ENCODE data around the gene ANKRD18A. TPM values are rescaled to one million over a fixed set of nuclear protein-coding genes. Genes with fewer than 3 reads are reported as not detected.
A peak's percentile ranks its signal among the peaks of the same experiment; 100 is the strongest.

Gene ANKRD18A
- total RNA-seq, 2 donors from 2014 or later, result 7.2 to 9.9 TPM

GRCh38 chr9:38644601-38645000 is 24.2 kb upstream of the ANKRD18A start:
- intact Hi-C loops (cut with DNase I), result loop anchor here (10.0 kb wide), 1 partner anchor 60 kb away; no protein-coding TSS in a partner anchor

GRCh38 chr9:38643815-38644173 is 23.4 kb upstream of the ANKRD18A start:
- intact Hi-C loops (cut with DNase I), result loop anchor here (10.0 kb wide), 1 partner anchor 61 kb away; no protein-coding TSS in a partner anchor
- H3K36me3 ChIP-seq, result no peaks in the 10 kb centered on the region
- H3K27ac ChIP-seq, result no peak overlapping the region
- no peaks in the 10 kb centered on the region for H3K27me3 ChIP-seq
- no peak for TF ChIP-seq CTCF (IDR thresholded peaks at IDR 0.05)
- no peaks in the 10 kb centered on the region for H3K4me1 ChIP-seq
- no peak for DNase-seq
- no peaks in the 10 kb centered on the region for H3K9me3 ChIP-seq
- no peak overlapping the region for H3K9ac ChIP-seq (ENCODE audit: low read depth in 2 of 2, low read length in 2 of 2)
- no peak overlapping the region for H3K4me3 ChIP-seq

More at GRCh38 chr9:38644601-38645000, 24.2 kb upstream of the ANKRD18A start:
- no peaks in the 10 kb centered on the region for H3K36me3 ChIP-seq
- no peaks in the 10 kb centered on the region for H3K27me3 ChIP-seq
- H3K9me3 ChIP-seq, result no peaks in the 10 kb centered on the region
- no peak for DNase-seq
- no peaks in the 10 kb centered on the region for H3K4me1 ChIP-seq
- no peak overlapping the region for H3K27ac ChIP-seq
- TF ChIP-seq CTCF (IDR thresholded peaks at IDR 0.05), result no peak
- H3K9ac ChIP-seq (ENCODE audit: low read depth in 2 of 2, low read length in 2 of 2), result no peak overlapping the region
- no peak overlapping the region for H3K4me3 ChIP-seq

GRCh38 chr9:38642951-38643814 is 22.8 kb upstream of the ANKRD18A start:
- Histone ChIP-seq H3K27ac (no peak overlapping the region), H3K4me3 (no peak overlapping the region), H3K9ac (ENCODE audit: low read depth in 2 of 2, low read length in 2 of 2) (no peak overlapping the region), H3K27me3 (no peaks in the 10 kb centered on the region), H3K36me3 (no peaks in the 10 kb centered on the region), H3K4me1 (no peaks in the 10 kb centered on the region), H3K9me3 (no peaks in the 10 kb centered on the region)
- no peak for TF ChIP-seq CTCF (IDR thresholded peaks at IDR 0.05)
- intact Hi-C loops (cut with DNase I), result loop anchor here (10.0 kb wide), 1 partner anchor 62 kb away; no protein-coding TSS in a partner anchor
- DNase-seq, result no peak

GRCh38 chr9:38641985-38642864 is 21.8 kb upstream of the ANKRD18A start:
- intact Hi-C loops (cut with DNase I), result loop anchor here (10.0 kb wide), 1 partner anchor 63 kb away; no protein-coding TSS in a partner anchor
- peak; percentile 49 for DNase-seq
- H3K27ac ChIP-seq, result no peak overlapping the region

More at GRCh38 chr9:38641985-38642864, 21.8 kb upstream of the ANKRD18A start:
- H3K4me1 ChIP-seq, result no peaks in the 10 kb centered on the region
- no peaks in the 10 kb centered on the region for H3K9me3 ChIP-seq
- H3K27me3 ChIP-seq, result no peaks in the 10 kb centered on the region
- TF ChIP-seq CTCF (IDR thresholded peaks at IDR 0.05), result peak; percentile 47
- H3K36me3 ChIP-seq, result no peaks in the 10 kb centered on the region
- no peak overlapping the region for H3K4me3 ChIP-seq
- H3K9ac ChIP-seq (ENCODE audit: low read depth in 2 of 2, low read length in 2 of 2), result no peak overlapping the region

Measured in colonic mucosa (tissue), 4 donors.